Neural progenitor cell (in vitro differentiated cells): ENCODE data around the gene CHMP6. TPM values are rescaled to one million over a fixed set of nuclear protein-coding genes. Genes with fewer than 3 reads are reported as not detected.

Experiments
- DNase-seq: peaks from one replicate; pipeline ENCODE4 v3.0.0-alpha.2; 2016; ENCODE audit warnings: low spot score
- H2AFZ ChIP-seq: fragments of 200-600 bp; sonication (generic); replicated peaks from 2 replicates; pipeline ENCODE4 v1.6.1; 2016; ENCODE audit warnings: antibody characterized with exemption
- H3F3A ChIP-seq: fragments of 200-600 bp; sonication (generic); 2 replicates; pipeline ENCODE4 v1.6.1; 2016; ENCODE audit warnings: antibody characterized with exemption, low read depth
- H3K27ac ChIP-seq: fragments of 200-600 bp; sonication (generic); 2 replicates; pipeline ENCODE4 v1.5.1; 2016; ENCODE audit warnings: mild to moderate bottlenecking
- H3K27me3 ChIP-seq: fragments of 200-600 bp; sonication (generic); 2 replicates; pipeline ENCODE4 v1.6.1; 2016; ENCODE audit warnings: mild to moderate bottlenecking, moderate library complexity
- H3K36me3 ChIP-seq: fragments of 200-600 bp; sonication (generic); 2 replicates; pipeline ENCODE4 v1.5.1; 2016
- H3K4me1 ChIP-seq: fragments of 200-600 bp; sonication (generic); 2 replicates; pipeline ENCODE4 v1.6.1; 2016; ENCODE audit warnings: mixed run types
- H3K4me2 ChIP-seq: fragments of 200-600 bp; sonication (generic); 2 replicates; pipeline ENCODE4 v1.6.1; 2016
- H3K4me3 ChIP-seq: fragments of 200-600 bp; sonication (generic); 2 replicates; pipeline ENCODE4 v1.5.1; 2016
- H3K79me2 ChIP-seq: fragments of 200-600 bp; sonication (generic); 2 replicates; pipeline ENCODE4 v1.6.1; 2016; ENCODE audit warnings: low read depth
- H3K9ac ChIP-seq: fragments of 200-600 bp; sonication (generic); 2 replicates; pipeline ENCODE4 v1.6.1; 2016
- H3K9me3 ChIP-seq: fragments of 200-600 bp; sonication (generic); 2 replicates; pipeline ENCODE4 v1.5.1; 2016; ENCODE audit warnings: low read depth
- H4K20me1 ChIP-seq: fragments of 200-600 bp; sonication (generic); 2 replicates; pipeline ENCODE4 v1.6.1; 2016; ENCODE audit warnings: low read depth
- H3K27ac Mint-ChIP-seq: 3 replicates; pipeline ENCODE4 v1.8.0; 2021; ENCODE audit warnings: mixed read lengths
- H3K27me3 Mint-ChIP-seq: 2 replicates; pipeline ENCODE4 v1.8.0; 2022; ENCODE audit warnings: low read depth, mild to moderate bottlenecking, inconsistent platforms, moderate library complexity, mixed read lengths; ENCODE audit not compliant: insufficient read depth
- H3K36me3 Mint-ChIP-seq: 3 replicates; pipeline ENCODE4 v1.8.0; 2021; ENCODE audit warnings: mixed read lengths
- H3K4me1 Mint-ChIP-seq: 3 replicates; pipeline ENCODE4 v1.8.0; 2021; ENCODE audit warnings: mixed read lengths
- H3K4me3 Mint-ChIP-seq: 3 replicates; pipeline ENCODE4 v1.8.0; 2021; ENCODE audit warnings: mild to moderate bottlenecking, moderate library complexity, mixed read lengths
- H3K9me3 Mint-ChIP-seq: 3 replicates; pipeline ENCODE4 v1.8.0; 2020; ENCODE audit warnings: mixed read lengths
- EZH2 ChIP-seq: fragments of 200-600 bp; sonication (generic); IDR thresholded peaks from 2 replicates; pipeline ENCODE4 v1.6.1; 2017; ENCODE audit warnings: antibody characterized with exemption, mild to moderate bottlenecking, moderate library complexity
- EZH2phosphoT487 ChIP-seq: fragments of 200-600 bp; sonication (generic); IDR thresholded peaks from 2 replicates; pipeline ENCODE4 v1.6.1; 2017; ENCODE audit warnings: antibody characterized with exemption
- total RNA-seq: library from RNA; depleted of rRNA; stranded (reverse); fragments of >200 nt; gene quantifications from 2 replicates; pipeline ENCODE4 v1.2.3, GENCODE V29; 2015; ENCODE audit warnings: low replicate concordance
- TF ChIP-seq, protein P1 (sequence below): fragments of 200-600 bp; sonication (generic); IDR thresholded peaks from 2 replicates; pipeline ENCODE4 v1.5.1; 2017; ENCODE audit warnings: antibody characterized with exemption, mild to moderate bottlenecking

Gene CHMP6
- total RNA-seq, 1 donor from 2014 or later = 11.5 TPM

GRCh38 chr17:80960797-80961452 is 30.7 kb upstream of the CHMP6 start:
- TF ChIP-seq EZH2 (no peak), EZH2phosphoT487 (no peak)
- TF ChIP-seq, protein P1, sequence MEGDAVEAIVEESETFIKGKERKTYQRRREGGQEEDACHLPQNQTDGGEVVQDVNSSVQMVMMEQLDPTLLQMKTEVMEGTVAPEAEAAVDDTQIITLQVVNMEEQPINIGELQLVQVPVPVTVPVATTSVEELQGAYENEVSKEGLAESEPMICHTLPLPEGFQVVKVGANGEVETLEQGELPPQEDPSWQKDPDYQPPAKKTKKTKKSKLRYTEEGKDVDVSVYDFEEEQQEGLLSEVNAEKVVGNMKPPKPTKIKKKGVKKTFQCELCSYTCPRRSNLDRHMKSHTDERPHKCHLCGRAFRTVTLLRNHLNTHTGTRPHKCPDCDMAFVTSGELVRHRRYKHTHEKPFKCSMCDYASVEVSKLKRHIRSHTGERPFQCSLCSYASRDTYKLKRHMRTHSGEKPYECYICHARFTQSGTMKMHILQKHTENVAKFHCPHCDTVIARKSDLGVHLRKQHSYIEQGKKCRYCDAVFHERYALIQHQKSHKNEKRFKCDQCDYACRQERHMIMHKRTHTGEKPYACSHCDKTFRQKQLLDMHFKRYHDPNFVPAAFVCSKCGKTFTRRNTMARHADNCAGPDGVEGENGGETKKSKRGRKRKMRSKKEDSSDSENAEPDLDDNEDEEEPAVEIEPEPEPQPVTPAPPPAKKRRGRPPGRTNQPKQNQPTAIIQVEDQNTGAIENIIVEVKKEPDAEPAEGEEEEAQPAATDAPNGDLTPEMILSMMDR = no peak
- no peak for DNase-seq
- H3K27me3 Mint-ChIP-seq = peaks cover 3% of the 10 kb centered on the region
- H3K36me3 Mint-ChIP-seq = peaks cover 4% of the 10 kb centered on the region
- H3K4me1 Mint-ChIP-seq = peaks cover 19% of the 10 kb centered on the region
- no peak overlapping the region for H3K4me3 Mint-ChIP-seq
- no peaks in the 10 kb centered on the region for H3K9me3 Mint-ChIP-seq
- no peak overlapping the region for H3K9ac ChIP-seq
- H3F3A ChIP-seq = peaks cover 8% of the 10 kb centered on the region
- H3K4me3 ChIP-seq = no peak overlapping the region
- H3K4me2 ChIP-seq = no peak overlapping the region
- H3K36me3 ChIP-seq = no peaks in the 10 kb centered on the region
- no peaks in the 10 kb centered on the region for H3K79me2 ChIP-seq
- no peaks in the 10 kb centered on the region for H3K27me3 ChIP-seq
- no peak overlapping the region for H3K27ac Mint-ChIP-seq
- H3K4me1 ChIP-seq = peaks cover 28% of the 10 kb centered on the region
- H4K20me1 ChIP-seq = no peaks in the 10 kb centered on the region
- H3K27ac ChIP-seq = no peak overlapping the region
- no peak overlapping the region for H2AFZ ChIP-seq
- no peaks in the 10 kb centered on the region for H3K9me3 ChIP-seq

- Histone ChIP-seq H3F3A (no peaks in the 10 kb centered on the region), H3K4me1 (peaks cover 19% of the 10 kb centered on the region), H3K27me3 (no peaks in the 10 kb centered on the region), H3K4me2 (no peak overlapping the region), H2AFZ (no peak overlapping the region), H3K4me3 (no peak overlapping the region), H3K9me3 (no peaks in the 10 kb centered on the region), H3K9ac (no peak overlapping the region), H4K20me1 (no peaks in the 10 kb centered on the region), H3K27ac (no peak overlapping the region), H3K36me3 (no peaks in the 10 kb centered on the region), H3K79me2 (no peaks in the 10 kb centered on the region)
- Mint-ChIP-seq H3K4me3 (no peak overlapping the region), H3K27me3 (peaks cover 2% of the 10 kb centered on the region), H3K9me3 (no peaks in the 10 kb centered on the region), H3K36me3 (peaks cover 4% of the 10 kb centered on the region), H3K4me1 (peaks cover 14% of the 10 kb centered on the region), H3K27ac (peak overlapping the region; percentile 57)
- DNase-seq = no peak
- TF ChIP-seq EZH2 (no peak), EZH2phosphoT487 (no peak)
- TF ChIP-seq, protein P1 = peak; percentile 14
Measured at GRCh38 chr17:80961541-80962330, 29.9 kb upstream of the CHMP6 start.

- Mint-ChIP-seq H3K27me3 (peaks cover 2% of the 10 kb centered on the region), H3K36me3 (peaks cover 4% of the 10 kb centered on the region), H3K4me1 (peaks cover 14% of the 10 kb centered on the region), H3K9me3 (no peaks in the 10 kb centered on the region), H3K27ac (peak overlapping the region; percentile 69), H3K4me3 (no peak overlapping the region)
- TF ChIP-seq EZH2phosphoT487 (no peak), EZH2 (no peak)
- Histone ChIP-seq H2AFZ (no peak overlapping the region), H3K4me2 (no peak overlapping the region), H3K27ac (no peak overlapping the region), H3K4me1 (peaks cover 17% of the 10 kb centered on the region), H4K20me1 (no peaks in the 10 kb centered on the region), H3F3A (no peaks in the 10 kb centered on the region), H3K9ac (no peak overlapping the region), H3K9me3 (no peaks in the 10 kb centered on the region), H3K27me3 (no peaks in the 10 kb centered on the region), H3K79me2 (no peaks in the 10 kb centered on the region), H3K36me3 (no peaks in the 10 kb centered on the region), H3K4me3 (no peak overlapping the region)
- DNase-seq = no peak
Measured at GRCh38 chr17:80962356-80963329, 29.0 kb upstream of the CHMP6 start.
